ENCODE data around the gene GUCY2D. TPM values are rescaled to one million over a fixed set of nuclear protein-coding genes. Genes with fewer than 3 reads are reported as not detected.

The GUCY2D gene
- total RNA-seq, 2 donors from 2014 or later, result 0.15 to 0.77 TPM

DNA sequence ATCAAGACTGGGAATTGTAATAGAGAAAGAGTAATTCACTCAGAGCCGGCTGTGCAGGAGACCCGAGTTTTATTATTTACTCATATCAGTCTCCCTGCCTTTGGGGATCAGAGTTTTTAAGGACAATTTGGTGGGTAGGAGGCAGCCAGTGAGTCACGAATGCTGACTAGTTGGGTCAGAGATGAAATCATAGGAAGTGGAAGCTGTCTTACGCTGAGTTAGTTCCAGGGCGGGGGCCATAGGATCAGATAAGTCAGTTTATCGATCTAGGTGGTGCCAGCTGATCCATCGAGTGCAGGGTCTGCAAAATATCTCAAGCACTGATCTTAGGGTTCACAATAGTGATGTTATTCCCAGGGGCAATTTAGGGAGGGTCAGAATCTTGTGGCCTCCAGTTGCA is 20.2 kb upstream of the GUCY2D start:
- ATAC-seq (replicated peaks), result peak; percentile 81
- peaks cover 16% of the 10 kb centered on the region for H3K27me3 Mint-ChIP-seq
- H3K4me1 Mint-ChIP-seq, result peaks cover 6% of the 10 kb centered on the region
- no peak overlapping the region for H3K27ac Mint-ChIP-seq
- no peaks in the 10 kb centered on the region for H3K36me3 Mint-ChIP-seq (ENCODE audit: low read depth)
- no peaks in the 10 kb centered on the region for H3K9me3 Mint-ChIP-seq
- H3K4me3 Mint-ChIP-seq, result no peak overlapping the region

DNA sequence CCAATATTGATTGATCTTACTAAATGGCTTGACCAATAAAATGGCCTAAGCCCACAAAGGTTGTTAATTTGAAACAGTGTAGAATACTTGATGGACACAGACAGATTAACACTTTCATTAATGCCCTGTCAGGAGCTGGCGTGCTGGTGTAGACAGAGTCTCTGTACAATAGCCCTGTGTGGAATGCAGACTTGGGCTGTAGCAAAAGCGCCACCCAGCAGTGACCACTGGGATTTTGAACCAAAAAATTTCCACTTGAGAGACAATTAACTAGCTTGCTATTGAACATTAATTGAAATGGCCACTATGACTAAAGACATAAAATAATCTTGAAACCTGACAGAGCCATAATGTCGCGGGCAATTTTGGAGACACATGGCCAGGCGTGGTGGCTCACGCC is 19.7 kb upstream of the GUCY2D start:
- no peak overlapping the region for H3K27ac Mint-ChIP-seq
- ATAC-seq (replicated peaks), result no peak
- H3K4me1 Mint-ChIP-seq, result peaks cover 3% of the 10 kb centered on the region
- H3K36me3 Mint-ChIP-seq (ENCODE audit: low read depth), result no peaks in the 10 kb centered on the region
- peaks cover 14% of the 10 kb centered on the region for H3K27me3 Mint-ChIP-seq
- no peak overlapping the region for H3K4me3 Mint-ChIP-seq
- no peaks in the 10 kb centered on the region for H3K9me3 Mint-ChIP-seq

DNA sequence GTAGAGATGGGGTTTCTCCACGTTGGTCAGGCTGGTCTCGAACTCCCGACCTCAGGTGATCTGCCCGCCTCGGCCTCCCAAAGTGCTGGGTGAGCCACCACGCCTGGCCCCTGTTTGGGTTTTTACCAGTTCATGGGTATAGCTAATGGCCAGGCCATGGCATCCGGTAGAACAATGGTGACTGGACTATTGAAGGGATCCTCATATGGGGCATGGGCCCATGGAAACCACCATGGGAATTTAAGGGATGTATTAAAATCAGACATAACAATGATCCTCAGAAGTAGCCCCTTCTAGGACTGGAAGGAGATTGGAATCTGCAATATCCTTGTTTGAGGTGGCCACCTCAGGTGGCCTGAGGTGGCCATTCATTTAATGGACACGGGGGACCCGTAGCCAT is 17.5 kb upstream of the GUCY2D start:
- Mint-ChIP-seq H3K27me3 (peaks cover 12% of the 10 kb centered on the region), H3K36me3 (ENCODE audit: low read depth) (no peaks in the 10 kb centered on the region), H3K27ac (no peak overlapping the region), H3K4me3 (no peak overlapping the region), H3K4me1 (peaks cover 7% of the 10 kb centered on the region), H3K9me3 (no peaks in the 10 kb centered on the region)
- no peak for ATAC-seq (replicated peaks)

DNA sequence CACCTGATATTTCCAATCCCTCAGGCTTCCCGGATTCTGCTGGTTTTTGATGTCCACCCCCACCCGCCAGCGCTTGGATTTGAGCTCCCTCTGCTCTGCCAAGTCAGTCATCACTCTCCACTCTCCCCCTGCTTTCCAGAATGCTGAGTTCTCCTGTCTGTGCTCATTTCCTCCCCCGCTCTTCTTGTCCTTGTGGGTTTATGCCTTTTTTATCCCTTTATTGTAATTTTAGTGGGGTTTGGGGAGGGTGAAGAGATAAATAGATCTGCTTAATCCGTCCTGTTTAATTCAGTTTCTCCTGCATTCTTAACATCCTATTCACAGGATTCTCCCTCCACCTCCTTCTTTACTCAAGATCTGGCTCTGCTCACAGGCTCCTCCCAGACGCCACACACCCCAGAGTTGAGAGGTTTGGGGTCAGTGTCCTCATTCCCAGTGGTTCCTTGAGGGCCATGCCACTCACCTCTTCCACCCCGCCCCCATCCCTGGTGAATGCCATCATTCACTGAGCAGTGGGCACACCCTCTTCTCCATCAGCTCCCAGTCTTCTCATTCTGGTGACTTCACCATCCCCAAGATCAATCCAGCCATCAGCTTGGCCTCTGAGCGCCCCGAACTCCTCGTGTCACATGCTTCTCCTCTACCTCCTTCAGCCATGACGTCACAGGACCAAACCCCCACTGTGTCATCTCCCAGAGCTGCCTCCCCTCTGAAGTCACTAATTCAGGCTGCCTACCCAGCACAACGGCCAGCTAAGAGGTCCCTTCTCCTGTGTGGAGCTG is 15.1 kb upstream of the GUCY2D start:
- Mint-ChIP-seq H3K4me1 (peaks cover 12% of the 10 kb centered on the region), H3K4me3 (no peak overlapping the region), H3K27me3 (peaks cover 12% of the 10 kb centered on the region), H3K27ac (peak overlapping the region; percentile 18), H3K9me3 (no peaks in the 10 kb centered on the region), H3K36me3 (ENCODE audit: low read depth) (no peaks in the 10 kb centered on the region)
- ATAC-seq (replicated peaks), result no peak

DNA sequence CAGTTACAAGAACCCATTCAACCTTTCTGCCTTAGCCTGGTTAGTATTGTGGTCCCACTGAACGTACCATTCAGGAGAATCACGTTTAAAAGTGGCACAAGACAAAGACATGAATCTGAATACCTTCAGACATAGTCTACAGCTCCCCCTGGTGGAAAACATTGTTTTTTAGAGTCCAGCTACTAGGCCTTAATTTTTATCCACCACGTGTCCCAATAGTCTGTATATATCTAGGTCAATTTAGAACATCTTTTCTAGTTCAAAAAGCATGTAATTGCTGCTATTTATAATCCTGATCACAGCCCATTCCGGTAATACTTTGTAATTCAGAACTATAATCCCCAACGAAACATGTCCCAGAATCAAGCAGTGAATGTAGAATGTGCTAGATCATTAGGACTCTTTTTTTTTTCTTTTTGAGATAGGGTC is 13.7 kb upstream of the GUCY2D start:
- Mint-ChIP-seq H3K4me3 (peak overlapping the region; percentile 94), H3K36me3 (ENCODE audit: low read depth) (no peaks in the 10 kb centered on the region), H3K4me1 (peaks cover 12% of the 10 kb centered on the region), H3K27ac (peak overlapping the region; percentile 21), H3K27me3 (peaks cover 2% of the 10 kb centered on the region), H3K9me3 (no peaks in the 10 kb centered on the region)
- peak; percentile 52 for ATAC-seq (replicated peaks)

DNA sequence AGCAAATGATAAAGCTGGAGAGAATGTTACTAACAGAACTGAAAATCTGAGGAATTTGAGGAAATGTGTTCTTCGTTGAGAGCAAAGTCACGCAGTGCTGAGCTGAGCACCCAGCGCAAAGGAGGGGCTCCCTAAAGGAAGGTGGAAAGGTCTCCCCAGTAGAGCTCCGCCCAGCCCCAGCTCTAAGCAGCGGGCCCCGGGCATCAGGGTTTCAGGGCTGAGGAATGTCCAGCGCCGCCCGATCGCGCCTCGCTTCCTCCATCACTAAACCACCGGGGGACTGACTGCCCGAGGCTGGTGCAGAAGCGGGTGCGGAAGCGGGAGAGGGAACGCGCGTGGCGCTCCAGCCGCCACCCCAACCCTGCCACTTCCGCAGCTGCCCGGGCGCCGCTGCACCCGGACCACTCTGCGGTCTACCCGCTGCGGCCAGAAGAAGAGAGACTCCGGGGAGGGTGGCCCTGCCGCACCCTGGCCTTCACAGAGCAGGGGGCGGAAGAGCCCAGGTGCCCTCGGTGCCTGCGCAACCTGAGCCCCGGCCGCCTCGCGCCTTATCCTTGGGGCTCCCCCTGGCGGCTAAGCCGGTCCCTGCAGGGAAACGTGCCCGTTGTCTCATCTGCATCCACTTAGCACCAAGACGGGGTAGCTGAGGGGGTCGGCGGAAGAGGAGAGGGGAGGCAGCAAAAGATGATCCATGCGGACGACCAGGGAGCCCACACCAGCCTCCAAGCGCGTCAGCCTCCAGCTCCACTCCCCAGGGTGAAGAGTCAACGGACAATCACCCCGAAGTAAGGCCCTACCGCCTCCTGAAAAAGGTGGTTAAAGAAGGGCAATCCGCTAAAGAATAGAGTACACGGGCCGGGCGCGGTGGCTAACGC is 12.4 kb upstream of the GUCY2D start:
- Mint-ChIP-seq H3K27ac (peak overlapping the region; percentile 93), H3K4me1 (peaks cover 12% of the 10 kb centered on the region), H3K36me3 (ENCODE audit: low read depth) (no peaks in the 10 kb centered on the region), H3K4me3 (peak overlapping the region; percentile 94), H3K27me3 (no peaks in the 10 kb centered on the region), H3K9me3 (no peaks in the 10 kb centered on the region)
- ATAC-seq (replicated peaks), result peak; percentile 94

DNA sequence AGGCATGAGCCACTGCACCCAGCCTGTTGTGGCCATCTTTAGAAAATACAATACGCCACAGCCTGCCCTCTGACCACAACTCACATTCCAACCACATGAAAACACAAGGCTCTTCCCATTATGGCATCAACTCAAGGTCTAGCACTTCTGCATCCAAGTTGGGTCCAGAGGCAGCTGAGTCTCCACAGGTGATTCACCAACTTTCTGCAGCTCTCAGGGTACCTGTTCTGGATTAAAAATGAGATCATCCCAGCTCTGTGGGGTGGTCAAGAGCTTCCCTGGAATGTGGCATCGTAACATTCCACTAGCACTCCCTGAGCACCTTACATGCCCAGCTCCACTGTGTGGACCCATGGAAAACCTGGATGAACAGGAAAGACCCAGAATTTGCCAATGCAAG is 9.9 kb upstream of the GUCY2D start:
- no peaks in the 10 kb centered on the region for H3K9me3 Mint-ChIP-seq
- H3K4me1 Mint-ChIP-seq, result peaks cover 12% of the 10 kb centered on the region
- no peaks in the 10 kb centered on the region for H3K36me3 Mint-ChIP-seq (ENCODE audit: low read depth)
- no peak overlapping the region for H3K4me3 Mint-ChIP-seq
- peak overlapping the region; percentile 67 for H3K27ac Mint-ChIP-seq
- no peak for ATAC-seq (replicated peaks)
- no peaks in the 10 kb centered on the region for H3K27me3 Mint-ChIP-seq

DNA sequence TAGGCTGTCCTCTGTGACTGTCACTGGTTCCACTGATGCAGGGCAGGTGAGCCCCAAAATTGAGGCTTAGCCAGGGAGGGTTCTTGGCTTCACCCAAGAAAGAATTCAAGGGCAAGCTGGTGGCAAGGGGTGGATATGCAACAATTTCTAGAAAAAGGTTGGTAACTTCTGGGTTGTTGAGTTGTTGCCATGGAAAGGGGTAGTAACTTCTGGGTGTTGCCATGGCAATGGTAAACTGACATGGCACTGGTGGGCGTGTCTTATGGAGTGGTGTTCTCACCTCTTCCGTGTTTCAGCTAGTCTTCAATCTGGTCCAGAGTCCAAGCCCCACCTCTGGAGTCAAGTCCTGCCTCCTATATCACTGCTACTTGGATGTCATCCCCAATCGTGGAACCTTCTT is 9.5 kb upstream of the GUCY2D start:
- H3K4me3 Mint-ChIP-seq, result no peak overlapping the region
- H3K4me1 Mint-ChIP-seq, result peaks cover 12% of the 10 kb centered on the region
- no peaks in the 10 kb centered on the region for H3K36me3 Mint-ChIP-seq (ENCODE audit: low read depth)
- H3K9me3 Mint-ChIP-seq, result no peaks in the 10 kb centered on the region
- no peaks in the 10 kb centered on the region for H3K27me3 Mint-ChIP-seq
- no peak for ATAC-seq (replicated peaks)
- H3K27ac Mint-ChIP-seq, result peak overlapping the region; percentile 67

DNA sequence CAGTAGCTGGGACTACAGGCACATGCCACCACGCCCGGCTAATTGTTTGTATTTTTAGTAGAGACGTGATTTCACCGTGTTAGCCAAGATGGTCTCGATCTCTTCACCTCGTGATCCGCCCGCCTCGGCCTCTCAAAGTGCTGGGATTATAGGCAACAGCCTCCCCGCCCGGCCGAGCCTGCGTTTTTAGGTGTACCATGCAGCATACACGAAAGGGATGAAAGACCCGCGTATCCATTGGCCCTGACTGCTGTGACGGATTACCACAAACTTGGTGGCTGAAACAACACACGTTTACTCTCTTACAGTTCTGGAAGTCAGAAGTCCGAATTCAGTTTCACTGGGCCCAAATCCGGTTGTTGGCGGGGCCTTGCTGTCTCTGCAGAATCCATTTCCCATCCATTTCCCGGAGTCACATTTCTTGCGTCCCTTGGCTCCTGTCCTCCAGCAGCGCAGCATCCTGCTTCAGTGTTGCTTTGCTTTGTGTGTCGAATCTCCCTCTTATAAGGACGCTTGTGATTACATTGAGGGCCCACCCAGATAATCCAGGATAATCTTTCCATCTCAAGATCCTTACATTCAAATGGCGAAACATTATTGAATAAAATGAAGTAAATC is 8.3 kb upstream of the GUCY2D start:
- H3K9me3 Mint-ChIP-seq, result no peaks in the 10 kb centered on the region
- H3K36me3 Mint-ChIP-seq (ENCODE audit: low read depth), result no peaks in the 10 kb centered on the region
- peaks cover 9% of the 10 kb centered on the region for H3K4me1 Mint-ChIP-seq
- ATAC-seq (replicated peaks), result no peak
- H3K4me3 Mint-ChIP-seq, result no peak overlapping the region
- H3K27ac Mint-ChIP-seq, result no peak overlapping the region
- H3K27me3 Mint-ChIP-seq, result peaks cover 5% of the 10 kb centered on the region

DNA sequence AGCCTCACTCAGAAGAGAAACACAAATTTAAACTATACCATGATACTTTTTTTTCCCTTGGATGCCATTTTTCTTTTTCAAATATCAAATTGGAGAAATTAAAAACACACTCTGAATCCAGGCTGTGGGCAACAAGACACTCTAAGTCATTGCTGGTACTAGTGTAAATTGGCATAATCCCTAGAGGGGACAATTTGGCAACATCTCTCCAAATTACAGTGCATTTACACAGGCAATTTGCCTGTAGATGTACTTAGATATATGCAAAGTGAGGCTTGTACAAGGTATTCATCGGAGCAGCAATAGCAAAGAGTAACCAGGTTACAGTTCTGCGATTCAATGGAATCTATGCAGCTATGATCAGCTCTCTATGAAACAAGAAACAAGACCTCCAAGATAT is 6.7 kb upstream of the GUCY2D start:
- Mint-ChIP-seq H3K27ac (no peak overlapping the region), H3K4me1 (peaks cover 5% of the 10 kb centered on the region), H3K4me3 (no peak overlapping the region), H3K9me3 (no peaks in the 10 kb centered on the region), H3K36me3 (ENCODE audit: low read depth) (no peaks in the 10 kb centered on the region), H3K27me3 (peaks cover 6% of the 10 kb centered on the region)
- ATAC-seq (replicated peaks), result no peak

DNA sequence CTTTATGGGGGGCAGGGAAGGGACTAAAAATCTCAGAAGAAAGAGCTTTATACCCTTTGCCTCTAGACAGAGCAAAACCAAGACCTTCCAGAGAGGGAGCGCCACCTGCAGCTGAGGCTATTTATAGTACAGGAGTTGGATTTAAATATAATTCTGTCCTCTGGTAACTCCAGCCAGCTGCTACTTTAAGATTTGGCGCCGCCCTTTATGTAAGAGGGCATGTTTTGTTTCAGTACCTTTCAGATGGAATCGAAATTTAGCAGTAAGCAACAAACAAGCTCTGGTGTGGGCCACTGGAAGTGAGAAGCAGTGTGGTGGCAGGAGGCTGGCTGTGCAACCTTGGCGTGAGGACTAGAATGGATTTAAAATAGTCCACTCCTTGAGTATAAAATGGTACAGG is 5.2 kb upstream of the GUCY2D start:
- Mint-ChIP-seq H3K27ac (no peak overlapping the region), H3K36me3 (ENCODE audit: low read depth) (no peaks in the 10 kb centered on the region), H3K27me3 (peaks cover 18% of the 10 kb centered on the region), H3K4me1 (peaks cover 5% of the 10 kb centered on the region), H3K9me3 (no peaks in the 10 kb centered on the region), H3K4me3 (no peak overlapping the region)
- peak; percentile 74 for ATAC-seq (replicated peaks)

DNA sequence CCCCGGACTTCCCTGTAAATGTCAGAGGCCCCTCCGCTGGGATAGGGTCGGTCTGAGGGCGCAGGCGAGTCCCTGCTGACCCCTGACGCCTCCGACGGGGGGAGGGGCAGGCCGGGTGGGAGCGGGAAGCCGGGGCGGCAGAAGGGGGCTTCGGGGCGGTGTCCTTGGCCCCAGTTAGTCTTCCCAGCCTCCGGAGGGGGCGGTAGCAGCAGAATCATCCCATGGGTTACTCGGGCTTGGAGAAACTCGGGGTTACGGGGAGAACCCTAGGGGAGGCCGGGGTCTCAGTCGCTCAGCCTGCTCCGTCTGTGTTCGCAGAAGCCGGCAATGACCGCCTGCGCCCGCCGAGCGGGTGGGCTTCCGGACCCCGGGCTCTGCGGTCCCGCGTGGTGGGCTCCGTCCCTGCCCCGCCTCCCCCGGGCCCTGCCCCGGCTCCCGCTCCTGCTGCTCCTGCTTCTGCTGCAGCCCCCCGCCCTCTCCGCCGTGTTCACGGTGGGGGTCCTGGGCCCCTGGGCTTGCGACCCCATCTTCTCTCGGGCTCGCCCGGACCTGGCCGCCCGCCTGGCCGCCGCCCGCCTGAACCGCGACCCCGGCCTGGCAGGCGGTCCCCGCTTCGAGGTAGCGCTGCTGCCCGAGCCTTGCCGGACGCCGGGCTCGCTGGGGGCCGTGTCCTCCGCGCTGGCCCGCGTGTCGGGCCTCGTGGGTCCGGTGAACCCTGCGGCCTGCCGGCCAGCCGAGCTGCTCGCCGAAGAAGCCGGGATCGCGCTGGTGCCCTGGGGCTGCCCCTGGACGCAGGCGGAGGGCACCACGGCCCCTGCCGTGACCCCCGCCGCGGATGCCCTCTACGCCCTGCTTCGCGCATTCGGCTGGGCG is 542 bp downstream of the GUCY2D start:
- H3K27ac Mint-ChIP-seq, result no peak overlapping the region
- peaks cover 37% of the 10 kb centered on the region for H3K27me3 Mint-ChIP-seq
- H3K36me3 Mint-ChIP-seq (ENCODE audit: low read depth), result no peaks in the 10 kb centered on the region
- peaks cover 6% of the 10 kb centered on the region for H3K4me1 Mint-ChIP-seq
- no peak overlapping the region for H3K4me3 Mint-ChIP-seq
- no peaks in the 10 kb centered on the region for H3K9me3 Mint-ChIP-seq
- no peak for ATAC-seq (replicated peaks)

DNA sequence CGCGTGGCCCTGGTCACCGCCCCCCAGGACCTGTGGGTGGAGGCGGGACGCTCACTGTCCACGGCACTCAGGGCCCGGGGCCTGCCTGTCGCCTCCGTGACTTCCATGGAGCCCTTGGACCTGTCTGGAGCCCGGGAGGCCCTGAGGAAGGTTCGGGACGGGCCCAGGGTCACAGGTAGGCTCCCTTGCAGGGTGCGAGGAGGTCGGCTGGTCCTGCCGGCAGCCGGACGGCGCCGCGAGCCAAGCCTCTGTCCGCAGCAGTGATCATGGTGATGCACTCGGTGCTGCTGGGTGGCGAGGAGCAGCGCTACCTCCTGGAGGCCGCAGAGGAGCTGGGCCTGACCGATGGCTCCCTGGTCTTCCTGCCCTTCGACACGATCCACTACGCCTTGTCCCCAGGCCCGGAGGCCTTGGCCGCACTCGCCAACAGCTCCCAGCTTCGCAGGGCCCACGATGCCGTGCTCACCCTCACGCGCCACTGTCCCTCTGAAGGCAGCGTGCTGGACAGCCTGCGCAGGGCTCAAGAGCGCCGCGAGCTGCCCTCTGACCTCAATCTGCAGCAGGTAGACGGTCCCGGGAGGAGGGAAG is 1.3 kb downstream of the GUCY2D start:
- Mint-ChIP-seq H3K36me3 (ENCODE audit: low read depth) (no peaks in the 10 kb centered on the region), H3K4me3 (no peak overlapping the region), H3K4me1 (peaks cover 6% of the 10 kb centered on the region), H3K27me3 (peaks cover 34% of the 10 kb centered on the region), H3K27ac (no peak overlapping the region), H3K9me3 (no peaks in the 10 kb centered on the region)
- ATAC-seq (replicated peaks), result no peak

DNA sequence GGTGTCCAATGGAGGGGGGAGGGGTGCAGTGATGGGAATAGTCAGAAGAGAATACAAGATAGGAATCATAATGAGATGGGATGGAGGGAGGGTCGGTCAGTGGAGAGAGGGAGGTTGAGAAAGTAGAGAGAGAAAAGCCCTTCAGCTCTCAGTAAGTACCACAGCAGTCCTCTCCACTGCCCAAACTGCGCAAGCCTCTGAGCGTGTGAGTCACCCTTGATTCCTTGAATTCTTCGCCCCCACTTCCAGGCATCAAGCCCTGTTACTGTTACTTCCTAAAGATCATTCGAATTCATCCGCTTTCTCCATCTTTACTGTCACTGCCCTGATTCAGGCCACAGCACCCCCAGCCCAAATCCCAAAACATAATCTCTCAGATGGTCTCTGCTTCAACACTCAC is 2.5 kb downstream of the GUCY2D start:
- Mint-ChIP-seq H3K9me3 (no peaks in the 10 kb centered on the region), H3K4me3 (no peak overlapping the region), H3K4me1 (peaks cover 6% of the 10 kb centered on the region), H3K36me3 (ENCODE audit: low read depth) (no peaks in the 10 kb centered on the region), H3K27me3 (peaks cover 32% of the 10 kb centered on the region), H3K27ac (no peak overlapping the region)
- no peak for ATAC-seq (replicated peaks)
